ENCODE data around the gene RBM26. TPM values are rescaled to one million over a fixed set of nuclear protein-coding genes. Genes with fewer than 3 reads are reported as not detected.
"Not testable (repeated sequence)": the region's sequence is repeated elsewhere in the genome, so short reads cannot be mapped to it uniquely, and the experiment has no call there.

RBM26 gene
- total RNA-seq, 2 donors from 2014 or later: 69.4 to 71.1 TPM

DNA sequence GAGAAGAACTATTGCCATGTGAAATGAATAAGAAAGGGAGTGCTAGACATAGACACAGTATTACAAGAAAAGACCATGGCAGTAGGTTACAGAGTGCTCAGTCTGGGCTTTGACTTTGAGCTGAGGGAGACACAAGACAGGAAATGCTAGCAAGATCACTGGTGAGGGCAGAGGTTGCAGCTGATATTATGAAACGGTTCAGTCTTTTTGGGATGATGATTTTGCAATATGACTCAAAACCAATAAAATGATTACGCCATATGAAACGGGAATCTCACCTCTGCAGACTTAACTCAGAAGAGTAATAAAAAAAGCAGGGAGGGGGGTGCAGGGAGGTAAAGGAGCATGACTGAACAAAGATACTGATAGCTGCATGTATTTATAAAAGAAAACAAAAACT, 123.1 kb downstream of the RBM26 start:
- DNase-seq (ENCODE audit: low spot score in 2 of 2): no peak
- Mint-ChIP-seq H3K9me3 (no peaks in the 10 kb centered on the region), H3K27ac (no peak overlapping the region), H3K36me3 (no peaks in the 10 kb centered on the region)
- peak in 1 of 2 donors; percentile 43 for ATAC-seq

DNA sequence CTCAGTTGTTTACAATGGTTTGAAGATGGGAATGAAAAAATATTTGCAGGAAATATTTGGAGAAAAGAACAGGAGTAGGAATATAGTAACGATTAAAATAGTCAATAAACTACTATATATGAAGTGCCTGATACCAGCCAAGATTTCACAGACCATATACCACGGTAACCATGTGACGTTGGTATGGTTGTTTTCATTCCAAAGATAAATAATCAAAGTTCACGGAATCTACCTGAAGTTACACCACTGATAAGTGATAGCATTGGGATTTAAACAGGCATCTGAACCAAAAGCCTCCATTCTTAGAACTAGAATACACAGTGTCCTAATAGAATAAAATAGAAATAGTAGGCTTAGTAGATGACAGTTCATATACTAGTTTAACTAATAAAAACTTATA, 123.5 kb downstream of the RBM26 start:
- Mint-ChIP-seq H3K36me3 (no peaks in the 10 kb centered on the region), H3K9me3 (no peaks in the 10 kb centered on the region), H3K27ac (no peak overlapping the region)
- DNase-seq (ENCODE audit: low spot score in 2 of 2) (no peak), ATAC-seq (no peak)

DNA sequence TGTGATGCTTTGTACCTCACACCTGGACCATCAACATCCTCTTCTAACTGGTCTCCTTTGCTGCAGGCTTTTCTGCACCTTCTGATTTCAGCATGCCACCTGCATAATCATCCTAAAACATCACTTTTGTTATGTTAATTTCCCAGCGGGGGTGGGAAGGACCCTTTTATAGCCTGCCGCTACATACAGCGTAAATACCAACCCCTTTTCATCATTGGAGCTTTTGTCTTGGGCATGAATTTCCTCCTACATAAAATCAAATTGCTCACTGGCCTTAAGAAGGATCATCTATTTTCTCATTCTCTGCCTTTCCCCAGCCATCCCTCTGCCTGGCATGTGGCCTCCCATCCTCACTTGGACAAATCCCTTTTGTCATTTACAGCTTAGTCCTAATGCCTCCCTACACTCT, 124.7 kb downstream of the RBM26 start:
- H3K36me3 Mint-ChIP-seq: no peaks in the 10 kb centered on the region
- DNase-seq (ENCODE audit: low spot score in 2 of 2) (no peak), ATAC-seq (no peak)
- no peak overlapping the region for H3K27ac Mint-ChIP-seq
- no peaks in the 10 kb centered on the region for H3K9me3 Mint-ChIP-seq

DNA sequence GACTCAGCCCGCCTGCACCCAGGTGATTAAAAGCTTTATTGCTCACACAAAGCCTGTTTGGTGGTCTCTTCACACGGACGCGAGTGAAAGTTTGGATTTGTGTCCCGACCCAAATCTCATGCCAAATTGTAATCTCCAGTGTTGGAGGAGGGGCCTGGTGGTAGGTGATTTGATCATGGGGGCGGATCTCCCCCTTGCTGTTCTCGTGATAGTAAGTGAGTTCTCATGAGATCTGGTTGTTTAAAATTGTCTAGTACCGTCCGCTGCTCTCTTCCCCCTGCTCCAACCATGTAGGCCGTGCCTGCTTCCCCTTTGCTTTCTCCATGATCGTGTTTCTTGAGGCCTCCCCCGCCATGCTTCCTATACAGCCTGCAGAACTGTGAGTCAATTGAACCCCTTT, 126.3 kb downstream of the RBM26 start:
- H3K36me3 Mint-ChIP-seq; H3K27ac Mint-ChIP-seq; ATAC-seq; DNase-seq (ENCODE audit: low spot score in 2 of 2); H3K9me3 Mint-ChIP-seq: not testable (repeated sequence)

DNA sequence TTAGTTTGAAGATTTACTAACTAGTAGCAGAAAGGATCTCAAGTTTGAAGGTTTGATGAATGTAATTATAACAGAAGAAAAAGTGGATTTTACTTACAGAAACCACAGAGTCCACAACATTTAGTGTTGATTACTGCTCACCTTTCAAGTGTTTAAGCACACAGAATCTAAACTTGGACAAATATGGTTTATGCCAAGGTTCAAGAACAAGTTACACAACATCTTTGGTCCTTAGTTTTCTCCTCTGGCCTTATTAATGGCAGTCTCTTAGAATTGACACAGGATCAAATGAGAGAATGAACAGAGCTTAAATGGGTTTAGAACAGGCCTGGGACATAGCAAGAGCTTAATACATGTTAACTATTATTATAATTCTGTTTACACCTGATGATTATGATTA, 133.0 kb downstream of the RBM26 start:
- no peak for ATAC-seq

DNA sequence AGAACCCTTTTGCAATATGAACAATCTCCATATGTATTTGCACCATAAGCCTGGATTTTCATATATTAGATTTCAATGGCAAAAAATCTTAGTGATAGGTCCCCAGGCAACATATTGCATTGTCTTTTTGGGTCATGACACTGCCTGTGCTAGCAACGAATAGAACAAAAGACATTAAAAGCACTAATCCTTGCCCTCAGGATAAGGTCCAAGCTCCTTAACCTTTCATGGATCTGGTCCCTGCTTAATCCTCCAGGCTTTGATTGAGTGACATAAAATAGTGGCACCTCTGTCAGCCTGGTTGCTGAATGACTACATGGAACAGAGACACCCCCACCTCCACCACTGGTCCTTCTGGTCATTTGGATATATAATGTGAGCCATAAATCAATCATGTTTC, 134.4 kb downstream of the RBM26 start:
- Mint-ChIP-seq H3K36me3 (no peaks in the 10 kb centered on the region), H3K9me3 (no peaks in the 10 kb centered on the region), H3K27ac (no peak overlapping the region)
- DNase-seq (ENCODE audit: low spot score in 2 of 2) (no peak), ATAC-seq (no peak)

More for the DNA sequence above, 133.0 kb downstream of the RBM26 start:
- Mint-ChIP-seq H3K36me3 (no peaks in the 10 kb centered on the region), H3K9me3 (no peaks in the 10 kb centered on the region), H3K27ac (no peak overlapping the region)
- DNase-seq (ENCODE audit: low spot score in 2 of 2): no peak

DNA sequence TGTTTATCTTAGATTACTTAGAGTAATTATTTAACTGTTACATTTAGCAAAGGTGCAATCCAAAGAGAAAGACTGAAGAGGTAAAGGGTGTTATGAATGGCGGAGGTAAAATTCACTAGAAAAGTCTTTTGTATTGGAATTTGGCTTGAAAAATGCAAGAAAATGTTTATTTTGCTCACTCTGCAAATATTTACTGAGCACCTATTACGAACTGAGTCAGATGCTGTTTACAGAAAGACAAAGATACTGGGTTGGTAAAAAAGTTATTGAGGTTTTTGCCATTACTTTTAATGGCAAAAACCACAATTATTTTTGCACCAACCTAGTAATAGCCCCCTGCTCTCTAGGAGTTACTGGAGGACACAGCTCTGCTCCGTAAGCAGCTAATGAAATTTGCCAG, 135.2 kb downstream of the RBM26 start:
- Mint-ChIP-seq H3K36me3 (no peaks in the 10 kb centered on the region), H3K9me3 (no peaks in the 10 kb centered on the region), H3K27ac (no peak overlapping the region)
- ATAC-seq (no peak), DNase-seq (ENCODE audit: low spot score in 2 of 2) (no peak)

Other genes with a start within 250 kb of the RBM26 start
- gene NDFIP2, start 74.9 kb upstream of the RBM26 start, total RNA-seq: 100 to 1,000 TPM; 107 to 152 TPM